GM12878 (cell line): Measurements from ENCODE around the gene FOXA1. TPM values are rescaled to one million over a fixed set of nuclear protein-coding genes. Genes with fewer than 3 reads are reported as not detected.

Experiments
- ATAC-seq: fragments of 200-7000 bp; cut with Tn5 transposase; 3 replicates; pipeline ENCODE4 v1.9.1; 2020; ENCODE audit warnings: mild to moderate bottlenecking, moderate library complexity
- BruUV-seq: library from RNA; stranded (reverse); fragments of 400-500 nt; replicated peaks from 2 replicates; lab custom pipeline; 2021; lab: Mats Ljungman, UMichigan
- CTCF ChIA-PET: fragments of 300-600 bp; sonication (Branson Sonifier 250); formaldehyde crosslinking; extraction: SDS; loops from one replicate; lab custom pipeline; 2021; ENCODE audit warnings: inconsistent platforms; lab: Yijun Ruan, JAX
- POLR2A ChIA-PET: fragments of 350-600 bp; formaldehyde crosslinking; extraction: SDS; loops from one replicate; lab custom pipeline; 2021; ENCODE audit warnings: inconsistent platforms; lab: Charles Lee
- RAD21 ChIA-PET: fragments of 300-600 bp; sonication (Branson Sonifier 250); formaldehyde crosslinking; loops from one replicate; lab custom pipeline; 2023; ENCODE audit warnings: antibody characterized with exemption; ENCODE audit not compliant: unreplicated experiment; lab: Charles Lee
- SMC1A ChIA-PET: fragments of 300-600 bp; sonication (Branson Sonifier 250); formaldehyde crosslinking; loops from one replicate; lab custom pipeline; 2023; ENCODE audit not compliant: unreplicated experiment, uncharacterized antibody; lab: Charles Lee
- DNase-seq: peaks from one replicate; pipeline ENCODE4 v3.0.0-alpha.2; 2011; ENCODE audit warnings: low read depth, low spot score
- FAIRE-seq: peaks from 3 replicates; lab custom pipeline; 2011; peaks lifted over from hg19 to GRCh38; lab: Jason Lieb, UNC
- H2AFZ ChIP-seq: 2 replicates; pipeline ENCODE4 v1.6.0; 2011; ENCODE audit warnings: low read depth, low read length, control low read depth; ENCODE audit not compliant: control insufficient read depth
- H3K27ac ChIP-seq: 2 replicates; pipeline ENCODE4 v1.5.1; 2011; ENCODE audit warnings: control low read depth; ENCODE audit not compliant: control insufficient read depth, insufficient read depth
- H3K27me3 ChIP-seq, 2 experiments: replicated peaks in 1 of 2; 2 replicates each; pipeline versions ENCODE4 v1.6.0 to v1.6.1; 2011; ENCODE audit warnings: low read length in 1 of 2; ENCODE audit not compliant: control insufficient read depth in 2 of 2, insufficient read depth in 2 of 2
- H3K36me3 ChIP-seq, 2 experiments: 2 replicates each; pipeline ENCODE4 v1.5.1; 2011; ENCODE audit warnings: low read length in 1 of 2; ENCODE audit not compliant: control insufficient read depth in 2 of 2, insufficient read depth in 2 of 2
- H3K4me1 ChIP-seq: 2 replicates; pipeline ENCODE4 v1.6.1; 2011; ENCODE audit warnings: mild to moderate bottlenecking, low read length, moderate library complexity, mixed read lengths; ENCODE audit not compliant: control insufficient read depth, insufficient read depth
- H3K4me2 ChIP-seq: 2 replicates; pipeline ENCODE4 v1.6.0; 2011; ENCODE audit warnings: control low read depth; ENCODE audit not compliant: control insufficient read depth, insufficient read depth
- H3K4me3 ChIP-seq: fragments of 200-600 bp; sonication (generic); 2 replicates; pipeline ENCODE4 v1.5.1; 2016
- H3K79me2 ChIP-seq: 2 replicates; pipeline ENCODE4 v1.6.0; 2011; ENCODE audit warnings: low read length; ENCODE audit not compliant: control insufficient read depth, insufficient read depth
- H3K9ac ChIP-seq: 2 replicates; pipeline ENCODE4 v1.8.0; 2011; ENCODE audit warnings: low read length, control low read depth, mixed read lengths; ENCODE audit not compliant: control insufficient read depth, insufficient read depth
- H3K9me3 ChIP-seq: replicated peaks from 3 replicates; pipeline ENCODE4 v1.5.1; 2011; ENCODE audit warnings: mild to moderate bottlenecking, low read length; ENCODE audit not compliant: control insufficient read depth, insufficient read depth
- H4K20me1 ChIP-seq: 2 replicates; pipeline ENCODE4 v1.6.0; 2011; ENCODE audit not compliant: control insufficient read depth, insufficient read depth
- CEBPB ChIP-seq, 2 experiments: fragments of 150-350 bp in 1 of 2; IDR thresholded peaks; 2 replicates each; pipeline ENCODE4 v1.6.1; 2012 to 2014; ENCODE audit warnings: low read depth in 2 of 2, low read length in 2 of 2, borderline replicate concordance in 1 of 2, inconsistent platforms in 1 of 2
- KAT2A ChIP-seq: conservative IDR thresholded peaks from 2 replicates; pipeline ENCODE4 v1.6.1; 2011; ENCODE audit warnings: low read depth, low read length; ENCODE audit not compliant: control insufficient read depth
- MTA3 ChIP-seq: IDR thresholded peaks from 2 replicates; pipeline ENCODE4 v1.6.1; 2012; ENCODE audit warnings: low read length, inconsistent platforms, borderline replicate concordance
- MYC ChIP-seq: IDR thresholded peaks from 2 replicates; pipeline ENCODE4 v1.6.1; 2011; ENCODE audit warnings: mild to moderate bottlenecking, low read length, moderate library complexity, inconsistent platforms; ENCODE audit not compliant: insufficient read depth, insufficient replicate concordance, insufficient read length, severe bottlenecking
- NR2C2 ChIP-seq: IDR thresholded peaks from 2 replicates; pipeline ENCODE4 v1.6.1; 2011; ENCODE audit warnings: borderline replicate concordance, low read depth; ENCODE audit not compliant: control insufficient read depth, insufficient read length
- NRF1 ChIP-seq: conservative IDR thresholded peaks from 2 replicates; pipeline ENCODE4 v1.6.1; 2011; ENCODE audit warnings: mild to moderate bottlenecking, low read depth, low read length, improper control_type of control experiment
- RB1 ChIP-seq: fragments of 450-650 bp; formaldehyde crosslinking; IDR thresholded peaks from 2 replicates; pipeline ENCODE4 v1.6.1; 2017; ENCODE audit warnings: mild to moderate bottlenecking, borderline replicate concordance
- SIX5 ChIP-seq: IDR thresholded peaks from 2 replicates; pipeline ENCODE4 v1.6.1; 2011; ENCODE audit warnings: mild to moderate bottlenecking, low read depth, low read length, moderate library complexity; ENCODE audit not compliant: severe bottlenecking
- SREBF2 ChIP-seq: IDR thresholded peaks from 2 replicates; pipeline ENCODE4 v1.6.1; 2012; ENCODE audit warnings: mild to moderate bottlenecking, low read length
- STAT3 ChIP-seq: IDR thresholded peaks from 2 replicates; pipeline ENCODE4 v1.6.1; 2011; ENCODE audit warnings: low read depth, low read length, improper control_type of control experiment
- YY1 ChIP-seq: IDR thresholded peaks from 2 replicates; pipeline ENCODE4 v1.6.1; 2011; ENCODE audit warnings: low read depth, mild to moderate bottlenecking, low read length
- ZNF207 ChIP-seq: fragments of 450-650 bp; IDR thresholded peaks from 2 replicates; pipeline ENCODE4 v1.6.1; 2014; ENCODE audit warnings: antibody characterized with exemption, mild to moderate bottlenecking, borderline replicate concordance
- WGBS: methylation state at CpG from one replicate; pipeline ENCODE4 v1.1.6; 2016; ENCODE audit warnings: low lambda C conversion rate; ENCODE audit not compliant: insufficient replicate concordance, insufficient coverage; ENCODE audit errors: missing lambda C conversion rate; 5-methylcytosine and 5-hydroxymethylcytosine counted together
- in situ Hi-C: fragments of 300-500 bp; cut with MboI; formaldehyde crosslinking; loops from 9 replicates; pipeline ENCODE4 v1.14.3; 2018; ENCODE audit warnings: mixed read lengths
- intact Hi-C: fragments of 100-400 bp; cut with micrococcal nuclease; formaldehyde crosslinking; loops from one replicate; pipeline ENCODE4 v1.14.2; 2022; ENCODE audit not compliant: unreplicated experiment
- polyA plus RNA-seq, 11 experiments: library from polyadenylated mRNA; depleted of rRNA in 4 of 11; unstranded in 6 of 11; stranded (reverse) in 5 of 11; fragments of >200 nt; fragmentation: Nextera tagmentation in 4 of 11; fragmentation: Illumina TruSeq in 1 of 11; extraction: Ambion mirVana in 4 of 11; extraction: Trizol in 1 of 11; gene quantifications; 1 replicate in 1 of 11; 2 replicates in 10 of 11; pipeline versions ENCODE4 v1.2.1 to v1.2.3, GENCODE V29; 2011 to 2016; ENCODE audit warnings: inconsistent platforms in 2 of 11, missing spikeins in 2 of 11, low read depth in 1 of 11
- total RNA-seq, 4 experiments: library from RNA; depleted of rRNA in 3 of 4; stranded (reverse); fragments of >200 nt in 3 of 4; fragmentation: Illumina TruSeq in 1 of 4; extraction: Trizol in 1 of 4; gene quantifications; 2 replicates each; pipeline versions ENCODE4 v1.2.1 to v1.2.3, GENCODE V29; 2013 to 2021
- TF ChIP-seq, protein P1 (sequence below): fragments of 450-650 bp; IDR thresholded peaks from 2 replicates; pipeline ENCODE4 v1.6.1; 2018; ENCODE audit warnings: mild to moderate bottlenecking, low read depth, moderate library complexity; ENCODE audit not compliant: partially characterized antibody
- TF ChIP-seq, protein P2 (sequence below): fragments of 450-650 bp; IDR thresholded peaks from 2 replicates; pipeline ENCODE4 v1.6.1; 2018; ENCODE audit warnings: borderline replicate concordance, mild to moderate bottlenecking; ENCODE audit not compliant: partially characterized antibody

Gene FOXA1
- total and polyA plus RNA-seq, 10 of the 15 experiments (the other 5 are each of a cell fraction or from before 2014, with no cell fraction given), result 0.03 to 0.18 (median 0.06) TPM; not detected in 7

- Histone ChIP-seq H3K36me3 (no peaks in the 10 kb centered on the region), H2AFZ (no peak overlapping the region), H3K4me2 (no peak overlapping the region), H3K4me1 (no peaks in the 10 kb centered on the region), H3K9me3 (no peaks in the 10 kb centered on the region), H3K4me3 (no peak overlapping the region), H3K79me2 (no peaks in the 10 kb centered on the region), H3K27me3 (no peaks in the 10 kb centered on the region), H3K9ac (no peak overlapping the region), H3K27ac (no peak overlapping the region), H4K20me1 (no peaks in the 10 kb centered on the region)
- RAD21 ChIA-PET, result no interaction called here
- SMC1A ChIA-PET, result no interaction called here
- BruUV-seq, result no TSS peak
- DNase-seq (no peak), ATAC-seq (no peak), FAIRE-seq (no peak)
- CTCF ChIA-PET, result no interaction called here
- POLR2A ChIA-PET, result no interaction called here
- TF ChIP-seq NRF1 (no peak), NR2C2 (no peak), KAT2A (no peak)
- intact Hi-C loops, result no loop called here
- in situ Hi-C loops, result no loop called here
- WGBS, result 10% methylated on average over 2 of the region's 2 CpGs
Measured at GRCh38 chr14:37638599-37638998, 43.5 kb upstream of the FOXA1 start.

GRCh38 chr14:37637341-37637740 is 42.3 kb upstream of the FOXA1 start:
- no TSS peak for BruUV-seq
- Histone ChIP-seq H3K27me3 (no peaks in the 10 kb centered on the region), H3K4me3 (no peak overlapping the region), H3K27ac (no peak overlapping the region), H3K4me2 (no peak overlapping the region), H4K20me1 (no peaks in the 10 kb centered on the region), H2AFZ (no peak overlapping the region), H3K9ac (no peak overlapping the region), H3K36me3 (no peaks in the 10 kb centered on the region), H3K79me2 (no peaks in the 10 kb centered on the region), H3K4me1 (no peaks in the 10 kb centered on the region), H3K9me3 (no peaks in the 10 kb centered on the region)
- no peak for ATAC-seq
- CTCF ChIA-PET, result no interaction called here
- intact Hi-C loops (no loop called here), in situ Hi-C loops (no loop called here)
- DNase-seq, result no peak
- no peak for FAIRE-seq
- POLR2A ChIA-PET, result no interaction called here
- RAD21 ChIA-PET, result no interaction called here
- 18% methylated on average over 4 of the region's 4 CpGs for WGBS
- SMC1A ChIA-PET, result no interaction called here
- TF ChIP-seq CEBPB (IDR thresholded peaks at IDR 0.05; ENCODE audit: borderline replicate concordance in 1 of 2, low read depth in 2 of 2, low read length in 2 of 2), result no peak
- TF ChIP-seq MTA3, result no peak
- TF ChIP-seq ZNF207, result no peak
- TF ChIP-seq, protein P1, sequence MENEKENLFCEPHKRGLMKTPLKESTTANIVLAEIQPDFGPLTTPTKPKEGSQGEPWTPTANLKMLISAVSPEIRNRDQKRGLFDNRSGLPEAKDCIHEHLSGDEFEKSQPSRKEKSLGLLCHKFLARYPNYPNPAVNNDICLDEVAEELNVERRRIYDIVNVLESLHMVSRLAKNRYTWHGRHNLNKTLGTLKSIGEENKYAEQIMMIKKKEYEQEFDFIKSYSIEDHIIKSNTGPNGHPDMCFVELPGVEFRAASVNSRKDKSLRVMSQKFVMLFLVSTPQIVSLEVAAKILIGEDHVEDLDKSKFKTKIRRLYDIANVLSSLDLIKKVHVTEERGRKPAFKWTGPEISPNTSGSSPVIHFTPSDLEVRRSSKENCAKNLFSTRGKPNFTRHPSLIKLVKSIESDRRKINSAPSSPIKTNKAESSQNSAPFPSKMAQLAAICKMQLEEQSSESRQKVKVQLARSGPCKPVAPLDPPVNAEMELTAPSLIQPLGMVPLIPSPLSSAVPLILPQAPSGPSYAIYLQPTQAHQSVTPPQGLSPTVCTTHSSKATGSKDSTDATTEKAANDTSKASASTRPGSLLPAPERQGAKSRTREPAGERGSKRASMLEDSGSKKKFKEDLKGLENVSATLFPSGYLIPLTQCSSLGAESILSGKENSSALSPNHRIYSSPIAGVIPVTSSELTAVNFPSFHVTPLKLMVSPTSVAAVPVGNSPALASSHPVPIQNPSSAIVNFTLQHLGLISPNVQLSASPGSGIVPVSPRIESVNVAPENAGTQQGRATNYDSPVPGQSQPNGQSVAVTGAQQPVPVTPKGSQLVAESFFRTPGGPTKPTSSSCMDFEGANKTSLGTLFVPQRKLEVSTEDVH, result no peak
- TF ChIP-seq SREBF2, result no peak
- no peak for TF ChIP-seq SIX5
- TF ChIP-seq, protein P2, sequence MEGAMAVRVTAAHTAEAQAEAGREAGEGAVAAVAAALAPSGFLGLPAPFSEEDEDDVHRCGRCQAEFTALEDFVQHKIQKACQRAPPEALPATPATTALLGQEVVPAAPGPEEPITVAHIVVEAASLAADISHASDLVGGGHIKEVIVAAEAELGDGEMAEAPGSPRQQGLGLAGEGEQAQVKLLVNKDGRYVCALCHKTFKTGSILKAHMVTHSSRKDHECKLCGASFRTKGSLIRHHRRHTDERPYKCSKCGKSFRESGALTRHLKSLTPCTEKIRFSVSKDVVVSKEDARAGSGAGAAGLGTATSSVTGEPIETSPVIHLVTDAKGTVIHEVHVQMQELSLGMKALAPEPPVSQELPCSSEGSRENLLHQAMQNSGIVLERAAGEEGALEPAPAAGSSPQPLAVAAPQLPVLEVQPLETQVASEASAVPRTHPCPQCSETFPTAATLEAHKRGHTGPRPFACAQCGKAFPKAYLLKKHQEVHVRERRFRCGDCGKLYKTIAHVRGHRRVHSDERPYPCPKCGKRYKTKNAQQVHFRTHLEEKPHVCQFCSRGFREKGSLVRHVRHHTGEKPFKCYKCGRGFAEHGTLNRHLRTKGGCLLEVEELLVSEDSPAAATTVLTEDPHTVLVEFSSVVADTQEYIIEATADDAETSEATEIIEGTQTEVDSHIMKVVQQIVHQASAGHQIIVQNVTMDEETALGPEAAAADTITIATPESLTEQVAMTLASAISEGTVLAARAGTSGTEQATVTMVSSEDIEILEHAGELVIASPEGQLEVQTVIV, result no peak
- no peak for TF ChIP-seq STAT3
- no peak for TF ChIP-seq YY1
- no peak for TF ChIP-seq MYC
- no peak for TF ChIP-seq RB1
